ENCODE data around the gene CNTNAP2. TPM values are rescaled to one million over a fixed set of nuclear protein-coding genes. Genes with fewer than 3 reads are reported as not detected.

CNTNAP2 gene
- total and polyA plus RNA-seq, 2 of the 4 experiments (the other 2 are of a cell fraction) = not detected

- no peak overlapping the region for H2AK5ac ChIP-seq (ENCODE audit: low read depth, low read length)
- H3K36me3 ChIP-seq (ENCODE audit: control insufficient read depth, insufficient read depth, low read length) = no peaks in the 10 kb centered on the region
- H2AK9ac ChIP-seq (replicated peaks; ENCODE audit: low read depth, low read length, poor library complexity) = no peak overlapping the region
- no CpG with 5 or more reads among the region's 1 CpG for WGBS, 2 experiments (ENCODE audit: extremely low coverage in 2 of 2, insufficient read length in 1 of 2)
- no peak overlapping the region for H2BK20ac ChIP-seq (ENCODE audit: low read depth, low read length)
- no peak overlapping the region for H3K4me2 ChIP-seq (ENCODE audit: low read depth, low read length)
- no peaks in the 10 kb centered on the region for H3K27me3 ChIP-seq (ENCODE audit: control insufficient read depth, insufficient read depth, low read length)
- no peak overlapping the region for H4K8ac ChIP-seq (ENCODE audit: low read depth in 2 of 2, low read length in 2 of 2)
- H3K4me1 ChIP-seq (ENCODE audit: control insufficient read depth, insufficient read depth, low read length) = no peaks in the 10 kb centered on the region
- no peak overlapping the region for H2BK5ac ChIP-seq (ENCODE audit: low read depth, low read length, poor library complexity, severe bottlenecking)
- H3K79me1 ChIP-seq (ENCODE audit: low read depth in 1 of 2, low read length in 2 of 2) = no peaks in the 10 kb centered on the region
- no TSS peak for BruUV-seq (replicated peaks)
- H4K91ac ChIP-seq (ENCODE audit: insufficient read depth, low read depth, low read length) = no peak overlapping the region
- no peak for TF ChIP-seq MAFK (IDR thresholded peaks at IDR 0.05; ENCODE audit: low read depth, low read length)
- no peak for TF ChIP-seq POLR2A (IDR thresholded peaks at IDR 0.05; ENCODE audit: low read depth, low read length)
- no peak for TF ChIP-seq MXI1 (IDR thresholded peaks at IDR 0.05; ENCODE audit: borderline replicate concordance, low read depth, low read length)
- no peak for TF ChIP-seq CEBPB (IDR thresholded peaks at IDR 0.05; ENCODE audit: low read depth, low read length)
- no peak for TF ChIP-seq RFX5 (IDR thresholded peaks at IDR 0.05; ENCODE audit: low read depth, low read length)
- no peak for TF ChIP-seq NFE2L2 (IDR thresholded peaks at IDR 0.05; ENCODE audit: low read depth, low read length)
- TF ChIP-seq MAZ (IDR thresholded peaks at IDR 0.05; ENCODE audit: borderline replicate concordance, low read depth, low read length) = no peak
- TF ChIP-seq FOS (IDR thresholded peaks at IDR 0.05; ENCODE audit: low read depth, low read length) = no peak
- TF ChIP-seq RAD21 (IDR thresholded peaks at IDR 0.05; ENCODE audit: low read length) = no peak
- TF ChIP-seq ELK1 (IDR thresholded peaks at IDR 0.05; ENCODE audit: borderline replicate concordance, low read depth, low read length) = no peak
- no peak for TF ChIP-seq CHD1 (IDR thresholded peaks at IDR 0.05; ENCODE audit: low read depth, low read length)
- TF ChIP-seq BHLHE40 (IDR thresholded peaks at IDR 0.05; ENCODE audit: low read depth, low read length) = no peak
- no peak for TF ChIP-seq SMC3 (IDR thresholded peaks at IDR 0.05; ENCODE audit: low read depth, low read length)
- TF ChIP-seq CTCF (conservative IDR thresholded peaks at IDR 0.05; ENCODE audit: low read depth, low read length) = no peak
- TF ChIP-seq RCOR1 (IDR thresholded peaks at IDR 0.05; ENCODE audit: insufficient replicate concordance, low read length) = no peak
- TF ChIP-seq USF2 (IDR thresholded peaks at IDR 0.05; ENCODE audit: low read depth, low read length) = no peak
- H2BK15ac ChIP-seq (ENCODE audit: low read depth, low read length) = no peak overlapping the region
- ATAC-seq (ENCODE audit: low read depth) (no peak), DNase-seq (no peak)
- H3K23ac ChIP-seq (ENCODE audit: low read depth, low read length) = no peak overlapping the region
- dilution Hi-C loops (cut with HindIII; ENCODE audit: low sequenced_read_pairs, unreplicated experiment) = no loop called here
- no peak overlapping the region for H3K9ac ChIP-seq (ENCODE audit: low read depth, low read length)
- H3K9me3 ChIP-seq (ENCODE audit: control insufficient read depth, insufficient read depth, low read length) = peaks cover 2% of the 10 kb centered on the region; the same call in 1 of the 2 replicates
- H3K4me3 ChIP-seq (ENCODE audit: insufficient read depth, low read depth, low read length) = no peak overlapping the region
- ChIA-PET POLR2A (ENCODE audit: unreplicated experiment) (no interaction called here), CTCF (no interaction called here)
- no peak overlapping the region for H3K14ac ChIP-seq (replicated peaks; ENCODE audit: low read depth, low read length)
- no peak overlapping the region for H3K56ac ChIP-seq (ENCODE audit: extremely low read depth, insufficient read depth, low read length)
- no peak overlapping the region for H3K27ac ChIP-seq (ENCODE audit: insufficient read depth, low read length)
- H2BK120ac ChIP-seq (ENCODE audit: low read depth, low read length) = no peak overlapping the region
- H3K4ac ChIP-seq (ENCODE audit: low read depth, low read length) = no peak overlapping the region
- in situ Hi-C loops (cut with MboI; ENCODE audit: low sequenced_read_pairs) = no loop called here
- no peak overlapping the region for H3K18ac ChIP-seq (ENCODE audit: low read depth, low read length)
- no peak overlapping the region for H2AFZ ChIP-seq (replicated peaks; ENCODE audit: low read length, poor library complexity)
- intact Hi-C loops (cut with micrococcal nuclease) = no loop called here
- H3K9me1 ChIP-seq (ENCODE audit: insufficient read depth, low read length) = no peaks in the 10 kb centered on the region
- H4K20me1 ChIP-seq (ENCODE audit: insufficient read depth, low read length) = no peaks in the 10 kb centered on the region
- H4K5ac ChIP-seq (ENCODE audit: low read depth, low read length) = no peak overlapping the region
These were observed 238.6 kb downstream of the CNTNAP2 start for GRCh38 chr7:146355216-146355615.
